GM19035 (cell line): Measurements from ENCODE around the gene TMC6.

Experiments
- ATAC-seq: cut with Tn5 transposase; IDR thresholded peaks from one replicate; pipeline ENCODE4 v1.9.1; 2021; ENCODE audit not compliant: unreplicated experiment

TMC6 gene

DNA sequence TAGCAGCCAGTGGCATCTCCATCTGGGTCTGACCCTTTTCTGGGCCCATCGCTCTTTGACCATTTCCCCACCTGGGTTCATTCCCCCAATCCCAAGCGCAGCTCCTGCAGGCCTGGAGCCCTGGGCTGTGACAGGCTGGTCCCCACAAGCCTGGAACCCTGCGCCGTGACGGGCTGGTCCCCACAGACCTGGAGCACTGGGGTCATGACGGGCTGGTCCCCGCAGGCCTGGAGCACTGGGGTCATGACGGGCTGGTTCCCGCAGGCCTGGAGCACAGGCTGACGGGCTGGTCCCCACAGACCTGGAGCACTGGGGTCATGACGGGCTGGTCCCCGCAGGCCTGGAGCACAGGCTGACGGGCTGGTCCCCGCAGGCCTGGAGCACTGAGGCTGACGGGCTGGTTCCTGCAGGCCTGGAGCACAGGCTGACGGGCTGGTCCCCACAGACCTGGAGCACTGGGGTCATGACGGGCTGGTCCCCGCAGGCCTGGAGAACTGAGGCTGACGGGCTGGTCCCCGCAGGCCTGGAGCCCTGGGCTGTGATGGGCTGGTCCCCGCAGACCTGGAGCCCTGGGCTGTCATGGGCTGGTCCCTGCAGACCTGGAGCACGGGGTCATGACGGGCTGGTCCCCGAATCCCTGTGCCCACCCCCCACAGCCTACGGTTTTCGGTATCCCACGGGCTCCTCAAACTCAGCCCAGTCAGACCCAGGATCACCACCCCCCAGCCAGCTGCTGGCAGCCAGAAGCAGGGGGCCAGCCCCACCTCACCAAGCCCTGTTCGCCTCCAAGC, 16.6 kb downstream of the TMC6 start:
- no peak for ATAC-seq

- ATAC-seq, result no peak
Observed at GRCh38 chr17:78111016-78111726, 17.4 kb downstream of the TMC6 start.

- ATAC-seq, result no peak
Observed at GRCh38 chr17:78110363-78111015, 18.1 kb downstream of the TMC6 start.

DNA sequence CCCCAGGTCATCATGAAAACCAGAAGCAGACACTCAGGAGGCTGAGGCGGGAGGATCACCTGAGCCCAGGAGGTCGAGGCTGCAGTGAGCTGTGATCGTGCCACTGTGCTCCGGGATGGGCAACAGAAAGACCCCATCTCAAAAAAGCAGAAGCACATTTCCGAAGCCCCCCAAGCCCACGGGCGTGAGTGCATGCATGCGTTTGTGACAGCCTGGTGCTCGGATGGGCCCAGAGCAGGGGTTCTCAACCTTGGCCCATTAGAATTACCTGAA, 19.1 kb downstream of the TMC6 start:
- ATAC-seq, result no peak

- ATAC-seq, result no peak
Observed at GRCh38 chr17:78108726-78109488, 19.6 kb downstream of the TMC6 start.

- no peak for ATAC-seq
Observed at GRCh38 chr17:78107976-78108725, 20.4 kb downstream of the TMC6 start.

- no peak for ATAC-seq
Observed at GRCh38 chr17:78107457-78107856, 21.1 kb downstream of the TMC6 start.

DNA sequence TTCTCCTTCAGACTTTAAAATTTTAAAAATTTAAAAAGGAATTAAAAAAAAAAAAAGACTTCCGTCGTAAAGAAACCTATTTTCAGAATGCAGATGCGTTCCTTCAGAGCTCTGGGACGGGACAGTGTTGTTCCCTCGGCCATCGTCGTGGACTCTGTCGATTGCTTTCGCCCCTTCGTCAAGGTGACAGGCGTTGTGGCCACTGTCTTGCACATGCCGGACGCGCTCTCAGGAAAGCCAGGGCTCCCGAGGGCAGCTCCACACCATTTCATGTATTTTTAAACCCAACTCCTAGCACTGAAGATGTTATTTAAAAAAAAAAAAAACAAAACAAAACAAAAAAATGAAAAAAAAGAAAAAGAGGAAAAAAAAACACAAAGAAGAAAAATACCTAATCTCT, 22.3 kb downstream of the TMC6 start:
- ATAC-seq, result no peak

GRCh38 chr17:78105551-78105950, 23.0 kb downstream of the TMC6 start:
- no peak for ATAC-seq

DNA sequence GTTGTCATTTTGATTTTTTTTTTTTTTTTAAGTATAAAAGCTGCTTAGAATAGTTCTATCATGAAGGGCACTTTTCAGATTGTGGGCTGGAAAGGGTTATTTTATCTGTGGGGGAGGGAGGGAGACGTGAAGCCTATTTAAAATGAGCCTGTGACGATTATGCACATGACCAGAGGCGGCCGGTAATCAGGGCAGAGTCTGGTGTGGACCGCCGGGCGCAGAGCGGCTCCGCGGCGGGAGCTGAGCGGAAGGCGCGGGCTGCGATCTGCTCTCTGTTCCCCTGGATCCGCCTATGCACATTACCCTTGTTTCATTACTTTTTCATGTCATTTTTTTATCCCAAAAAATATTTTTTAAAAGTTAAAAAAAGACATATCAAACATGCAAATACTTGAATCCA, 23.5 kb downstream of the TMC6 start:
- ATAC-seq, result no peak

GRCh38 chr17:78104540-78104941, 24.0 kb downstream of the TMC6 start:
- no peak for ATAC-seq

- ATAC-seq, result no peak
Observed at GRCh38 chr17:78103311-78103710, 25.2 kb downstream of the TMC6 start.

GRCh38 chr17:78101542-78101941, 27.0 kb downstream of the TMC6 start:
- no peak for ATAC-seq

DNA sequence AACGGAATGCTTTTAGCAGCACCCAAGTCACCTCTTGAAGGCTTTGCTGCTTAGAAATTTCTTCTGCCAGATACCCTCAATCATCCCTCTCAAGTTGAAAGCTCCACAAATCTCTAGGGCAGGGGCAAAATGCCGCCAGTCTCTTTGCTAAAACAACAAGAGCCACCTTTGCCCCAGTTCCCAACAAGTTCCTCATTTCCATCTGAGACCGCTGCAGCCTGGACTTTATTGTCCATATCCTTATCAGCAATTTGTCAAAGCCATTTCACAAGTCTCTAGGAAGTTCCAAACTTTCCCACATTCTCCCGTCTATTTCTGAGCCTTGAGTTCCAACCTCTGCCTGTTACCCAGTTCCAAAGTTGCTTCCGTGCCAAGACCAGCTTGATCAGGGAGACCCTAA, 27.4 kb downstream of the TMC6 start:
- ATAC-seq, result no peak

DNA sequence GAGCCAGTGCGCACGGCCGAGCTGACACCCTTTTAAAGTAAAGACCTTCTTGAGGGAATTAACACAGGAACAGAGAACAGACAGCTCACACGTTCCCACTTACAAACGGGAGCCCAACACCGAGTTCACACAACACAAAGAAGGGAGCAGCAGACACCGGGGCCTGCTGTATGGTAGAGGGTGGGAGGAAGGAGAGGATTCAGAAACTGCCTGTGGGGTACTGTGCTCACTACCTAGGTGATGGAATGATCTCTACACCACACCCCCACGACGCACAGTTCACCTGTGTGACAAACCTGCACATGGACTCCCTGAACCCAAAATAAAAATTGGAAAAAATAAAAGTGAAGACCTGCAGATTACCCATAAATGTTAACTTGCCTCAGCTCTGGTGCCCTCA, 32.5 kb downstream of the TMC6 start:
- ATAC-seq, result no peak

- ATAC-seq, result no peak
Observed at GRCh38 chr17:78095035-78095434, 33.5 kb downstream of the TMC6 start.

- ATAC-seq, result no peak
Observed at GRCh38 chr17:78092794-78093324, 35.7 kb downstream of the TMC6 start.

DNA sequence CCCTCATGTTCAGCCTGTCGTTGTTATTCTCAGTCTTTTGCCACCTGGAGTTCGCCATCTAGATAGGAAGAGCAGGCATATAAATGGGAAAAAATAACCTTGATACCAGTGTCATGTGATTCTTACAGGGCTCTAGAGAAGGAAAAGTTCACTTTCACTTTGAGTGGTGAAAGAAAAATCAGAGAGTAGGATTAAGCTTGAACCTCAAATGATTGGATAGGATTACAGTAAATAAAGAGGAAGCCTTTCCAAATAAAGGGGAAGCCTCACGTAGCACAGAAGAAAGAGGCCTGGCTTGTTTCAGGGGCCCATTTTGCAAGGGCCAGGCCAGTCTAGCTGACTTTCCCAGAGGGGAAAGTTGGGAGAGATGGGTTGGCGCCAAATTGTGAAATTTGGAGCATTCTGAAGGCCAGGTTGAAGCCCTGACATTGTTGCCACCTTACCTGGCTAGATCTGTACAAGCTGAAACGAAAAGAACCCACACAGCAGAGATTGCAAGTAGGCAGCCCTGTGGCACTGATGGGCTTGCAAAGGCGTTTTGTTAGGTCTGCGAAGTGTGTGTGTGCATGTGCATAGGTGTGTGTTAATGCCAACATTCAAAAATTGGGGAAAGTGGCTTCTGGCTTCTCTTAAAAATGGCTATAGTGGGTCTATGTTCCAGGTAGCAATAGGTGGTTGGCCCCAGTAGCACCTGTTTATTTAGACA, 38.8 kb downstream of the TMC6 start:
- no peak for ATAC-seq

GRCh38 chr17:78088529-78088928, 40.0 kb downstream of the TMC6 start:
- ATAC-seq, result no peak

DNA sequence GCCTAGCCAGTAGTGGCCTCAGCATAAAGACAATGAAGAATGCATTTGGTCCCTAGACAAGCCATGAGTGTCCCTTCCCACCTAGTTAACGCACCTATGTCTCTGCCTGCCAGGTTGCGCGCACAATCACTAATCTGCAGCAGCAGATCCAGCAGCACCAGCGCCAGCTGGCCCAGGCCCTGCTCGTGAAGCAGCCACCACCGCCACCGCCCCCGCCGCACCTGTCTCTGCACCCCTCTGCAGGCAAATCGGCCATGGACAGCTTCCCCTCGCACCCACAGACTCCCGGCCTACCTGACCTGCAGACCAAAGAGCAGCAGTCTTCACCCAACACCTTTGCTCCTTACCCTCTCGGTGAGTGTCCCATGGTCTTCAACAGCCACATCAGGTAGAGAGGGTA, 41.8 kb downstream of the TMC6 start:
- no peak for ATAC-seq
